GM11168 (cell line): ENCODE measurements around the gene TTC19.
"Not testable (repeated sequence)": the region's sequence is repeated elsewhere in the genome, so short reads cannot be mapped to it uniquely, and the experiment has no call there.

Experiments used
- in situ Hi-C: fragments of 300-500 bp; cut with MboI; formaldehyde crosslinking; loops from one replicate; pipeline ENCODE4 v1.12.0; 2022; ENCODE audit warnings: low sequenced_read_pairs; ENCODE audit not compliant: unreplicated experiment

The TTC19 gene

DNA sequence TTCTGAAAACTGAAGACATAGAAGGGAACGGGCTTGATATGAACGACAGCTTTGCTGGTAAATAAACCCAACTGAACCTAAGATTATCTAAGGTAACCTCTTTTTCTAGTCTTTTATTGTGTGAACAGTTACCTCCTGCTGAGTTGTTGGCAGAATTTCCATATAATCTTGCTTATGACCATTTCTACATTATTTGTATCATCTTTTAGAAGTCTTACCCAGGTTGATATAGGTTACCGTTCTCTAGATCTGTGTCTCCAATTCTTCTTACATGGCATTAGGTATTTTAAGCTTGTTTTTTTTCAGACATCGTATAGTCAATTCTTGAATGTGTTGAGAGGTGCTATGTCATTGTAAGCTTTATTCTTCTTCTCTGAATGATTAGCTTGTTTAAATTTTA lies 24.3 kb downstream of the TTC19 start:
- in situ Hi-C loops: no loop called here

- in situ Hi-C loops: no loop called here
Observed at GRCh38 chr17:16025202-16025601, 25.6 kb downstream of the TTC19 start.

DNA sequence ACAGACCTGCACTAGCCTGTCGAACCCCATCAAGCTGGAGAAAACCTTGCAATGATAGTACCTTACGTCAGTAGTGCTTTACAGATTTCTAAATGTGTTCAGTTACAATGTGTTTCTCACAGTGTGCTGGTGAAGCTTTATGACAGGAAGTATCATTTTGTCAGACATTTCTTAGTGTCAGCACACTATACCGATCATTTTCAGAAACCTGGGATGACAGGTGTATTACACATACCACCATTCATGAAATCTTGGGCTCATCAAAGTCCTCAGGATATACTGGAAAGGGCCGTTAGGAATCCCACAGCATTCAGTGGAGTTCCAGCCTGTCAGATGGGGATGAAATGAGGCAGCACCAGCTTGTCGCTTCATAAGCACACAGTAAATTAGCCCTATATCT lies 27.3 kb downstream of the TTC19 start:
- in situ Hi-C loops: no loop called here

DNA sequence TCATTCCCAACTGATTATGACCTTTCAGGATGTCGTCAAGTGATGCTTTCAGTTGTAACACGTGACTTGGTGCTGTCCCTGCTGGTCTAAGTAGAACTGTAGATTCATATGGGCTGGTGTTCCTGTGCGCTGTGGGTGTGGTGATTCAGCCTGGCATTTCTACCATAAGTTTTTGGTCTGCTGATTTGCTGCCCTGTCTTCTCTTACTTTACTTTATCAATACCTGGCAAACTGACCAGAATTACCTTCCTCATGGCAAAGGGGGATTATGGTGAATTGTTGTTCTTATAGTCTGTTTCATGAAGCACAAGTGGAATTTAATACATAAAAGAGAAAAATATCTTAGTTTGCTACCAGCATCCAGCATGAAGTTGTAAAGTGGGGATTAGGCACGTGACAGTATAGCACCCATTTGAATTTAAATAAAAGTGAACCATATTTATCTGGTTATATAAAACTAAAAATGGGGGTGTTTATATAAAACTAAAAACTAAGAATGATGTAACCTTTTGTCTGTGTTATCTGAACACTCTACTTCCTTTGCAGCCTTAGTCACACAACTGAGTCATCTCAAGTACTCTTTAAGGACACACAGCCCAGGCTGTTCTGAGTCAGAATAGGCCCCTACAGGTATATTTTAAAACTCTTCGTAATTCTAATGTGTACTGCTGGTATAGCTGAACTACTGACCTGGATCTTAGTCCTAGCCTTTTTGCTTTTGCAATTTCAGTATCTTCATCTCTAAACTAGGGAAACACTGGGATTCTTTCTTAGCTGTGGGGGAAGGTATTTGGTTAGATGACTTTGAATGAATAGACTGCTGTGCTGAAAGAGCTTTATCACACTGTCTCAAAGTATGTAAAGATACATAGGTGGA lies 28.3 kb downstream of the TTC19 start:
- in situ Hi-C loops: no loop called here

DNA sequence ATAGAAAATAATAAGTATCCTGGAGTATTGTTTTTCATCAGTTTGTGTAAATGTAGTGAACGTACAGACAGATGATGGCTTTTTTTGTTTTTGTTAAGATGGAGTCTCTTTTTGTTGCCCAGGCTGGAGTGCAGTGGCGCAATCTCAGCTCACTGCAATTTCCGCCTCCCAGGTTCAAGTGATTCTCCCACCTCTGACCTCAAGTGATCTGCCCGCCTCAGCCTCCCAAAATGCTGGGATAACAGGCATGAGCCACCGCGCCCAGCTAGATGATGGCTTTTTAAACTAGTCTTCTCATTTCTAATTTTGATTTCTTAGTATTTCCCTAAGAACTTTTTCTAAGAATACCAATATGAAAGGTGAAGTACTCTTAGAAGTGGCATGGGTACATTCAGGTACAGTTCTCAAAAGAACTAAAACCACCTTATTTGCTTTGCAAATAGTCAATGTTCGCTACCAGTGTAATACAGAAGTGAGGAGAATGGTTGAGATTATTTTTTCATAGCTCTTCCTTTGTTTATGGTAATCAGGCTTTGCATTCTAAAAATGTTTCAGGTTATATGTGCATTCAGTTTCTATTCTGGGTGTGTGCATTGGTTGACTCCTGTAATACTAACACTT lies 34.2 kb downstream of the TTC19 start:
- in situ Hi-C loops: no loop called here

GRCh38 chr17:16036261-16036660 lies 36.6 kb downstream of the TTC19 start:
- in situ Hi-C loops: no loop called here

DNA sequence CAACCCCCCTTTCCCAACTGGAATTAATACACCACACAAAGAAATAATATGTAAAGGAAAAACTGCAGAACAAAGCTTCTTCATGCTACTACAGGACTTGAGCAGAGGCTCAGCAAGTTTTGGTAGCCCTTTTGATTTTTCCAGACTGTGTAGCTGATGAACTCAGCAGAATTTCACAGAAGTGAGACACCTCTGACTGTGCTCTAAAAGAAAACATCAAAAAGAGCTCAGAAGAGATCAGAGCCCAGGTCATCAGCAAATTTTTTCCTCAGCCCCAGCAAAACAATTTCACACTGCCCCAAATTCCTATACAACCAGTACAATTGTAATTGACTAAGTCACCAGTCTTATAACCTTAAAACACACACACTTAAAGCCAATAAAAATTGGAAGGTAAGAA lies 38.0 kb downstream of the TTC19 start:
- in situ Hi-C loops: no loop called here

- in situ Hi-C loops: no loop called here
Observed at GRCh38 chr17:16040710-16041251, 41.2 kb downstream of the TTC19 start.

- in situ Hi-C loops: no loop called here
Observed at GRCh38 chr17:16044487-16044886, 44.9 kb downstream of the TTC19 start.

DNA sequence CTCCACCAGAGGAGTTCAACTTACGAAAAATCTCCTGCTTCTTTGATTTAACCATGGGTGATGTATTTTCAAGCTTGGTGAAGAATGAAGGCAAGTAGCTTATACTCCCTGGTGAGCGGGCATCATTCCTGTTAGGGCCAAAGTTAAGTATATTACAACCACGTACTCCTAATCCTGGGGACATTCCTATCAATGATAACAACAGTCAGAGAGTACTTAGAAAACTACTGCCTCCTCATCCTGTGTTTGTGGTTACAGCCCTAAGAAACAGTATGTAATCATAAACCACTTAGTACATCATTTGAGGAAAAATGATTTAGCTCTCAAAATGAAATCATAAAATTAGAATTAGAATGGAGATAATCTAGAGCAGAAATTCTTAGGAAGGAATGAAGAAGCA lies 47.3 kb downstream of the TTC19 start:
- in situ Hi-C loops: no loop called here

- in situ Hi-C loops: no loop called here
Observed at GRCh38 chr17:16048811-16049449, 49.3 kb downstream of the TTC19 start.

GRCh38 chr17:16050844-16051243 lies 51.2 kb downstream of the TTC19 start:
- in situ Hi-C loops: no loop called here

DNA sequence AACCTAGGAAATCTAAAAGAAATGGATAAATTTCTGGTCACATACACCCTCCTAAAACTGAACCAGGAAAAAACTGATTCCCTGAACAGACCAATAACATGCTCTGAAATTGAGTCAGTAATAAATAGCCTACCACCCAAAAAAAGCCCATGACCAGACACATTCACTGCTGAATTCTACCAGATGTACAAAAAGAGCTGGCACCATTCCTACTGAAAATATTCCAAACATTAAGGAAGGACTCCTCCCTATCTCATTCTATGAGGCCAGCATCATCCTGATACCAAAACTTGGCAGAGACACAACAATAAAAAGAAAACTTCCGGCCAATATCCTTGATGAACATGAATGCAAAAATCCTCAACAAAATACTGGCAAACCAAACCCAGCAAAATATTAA lies 52.9 kb downstream of the TTC19 start:
- in situ Hi-C loops: no loop called here

DNA sequence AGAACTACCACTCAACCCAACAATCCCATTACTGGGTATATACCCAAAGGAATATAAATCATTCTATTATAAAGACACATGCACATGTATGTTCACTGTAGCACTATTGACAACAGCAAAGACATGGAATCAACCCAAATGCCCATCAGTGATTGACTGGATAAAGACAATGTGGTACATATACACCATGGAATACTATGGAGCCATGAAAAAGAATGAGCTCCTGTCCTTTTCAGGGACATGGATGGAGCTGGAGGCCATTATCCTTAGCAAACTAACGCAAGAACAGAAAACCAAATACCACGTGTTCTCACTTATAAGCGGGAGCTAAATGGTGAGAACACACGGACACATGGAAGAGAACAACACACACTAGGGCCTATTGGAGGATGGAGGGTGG lies 55.5 kb downstream of the TTC19 start:
- in situ Hi-C loops: not testable (repeated sequence)

DNA sequence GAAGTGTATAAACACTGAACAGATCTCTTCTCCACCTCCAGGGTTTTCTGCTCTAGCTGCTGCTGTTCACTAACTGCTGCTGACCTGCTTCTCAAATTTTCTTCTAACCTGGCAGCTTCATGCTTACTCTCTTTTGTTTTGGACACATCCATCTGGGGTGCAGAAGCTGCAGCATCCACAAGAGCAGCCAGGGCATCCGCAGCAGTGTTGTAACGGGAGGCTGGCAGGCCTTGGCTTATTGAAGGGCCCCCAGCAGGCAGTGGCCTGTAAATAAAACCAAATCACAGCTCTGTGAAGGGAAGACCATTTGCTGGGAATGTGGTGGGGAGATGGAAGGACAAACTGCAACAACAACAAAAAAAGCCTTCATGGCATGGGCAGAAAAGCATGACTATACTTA lies 62.0 kb downstream of the TTC19 start:
- in situ Hi-C loops: no loop called here

DNA sequence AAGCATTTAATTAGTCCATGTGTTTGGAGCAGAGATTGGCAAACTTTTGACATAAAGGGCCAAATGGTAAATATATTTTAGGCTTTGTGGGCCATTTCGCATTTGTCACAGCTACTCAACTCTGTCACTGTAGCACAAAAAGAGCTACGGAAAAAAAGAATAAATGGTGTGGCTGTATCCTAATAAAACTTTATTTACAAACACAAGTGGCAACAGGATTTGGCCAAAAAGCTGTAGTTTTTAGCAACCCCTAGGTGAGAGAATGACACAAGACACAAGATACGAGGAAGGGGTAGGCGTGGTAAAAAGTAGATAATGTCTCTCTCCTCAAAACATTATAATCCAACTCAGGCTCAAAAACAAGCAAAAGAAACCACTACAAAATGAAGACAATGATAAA lies 66.5 kb downstream of the TTC19 start:
- in situ Hi-C loops: no loop called here

DNA sequence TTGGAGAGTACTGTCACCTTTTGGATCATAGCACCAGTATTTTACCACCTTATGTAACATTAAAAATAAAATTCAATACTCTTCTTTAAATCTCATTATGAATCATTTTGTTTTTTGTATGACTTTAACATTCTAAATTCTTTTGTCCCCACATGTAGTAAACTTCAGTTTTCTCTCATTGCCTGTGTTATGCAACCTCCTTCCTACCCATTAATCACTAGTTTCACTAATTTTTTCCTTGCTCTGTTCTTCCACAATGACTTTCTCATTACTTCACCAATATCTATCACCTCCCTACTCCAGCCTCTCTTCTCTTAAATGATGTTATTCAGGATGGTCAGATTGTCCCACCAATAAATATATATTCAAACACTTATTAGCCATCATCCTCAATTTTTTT lies 68.7 kb downstream of the TTC19 start:
- in situ Hi-C loops: no loop called here

DNA sequence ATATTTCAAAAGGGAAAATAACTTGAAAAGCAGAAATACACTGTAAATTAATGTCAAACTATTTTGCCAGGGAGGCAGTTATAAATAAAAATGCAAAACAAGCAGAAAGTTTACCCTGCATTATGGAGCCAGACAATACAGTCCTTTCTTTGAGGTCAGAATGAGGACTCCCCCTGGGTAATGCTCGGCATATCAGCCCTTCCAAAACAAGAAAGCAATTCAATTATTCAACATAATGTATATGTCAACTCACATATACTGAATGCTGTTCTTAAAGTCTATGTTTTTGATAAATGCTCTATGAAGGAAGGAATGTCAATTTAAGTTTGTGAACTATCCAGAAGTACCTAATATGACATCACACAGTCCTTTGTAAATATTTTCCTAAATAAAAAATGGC lies 72.4 kb downstream of the TTC19 start:
- in situ Hi-C loops: no loop called here

- in situ Hi-C loops: no loop called here
Observed at GRCh38 chr17:16073845-16074244, 74.2 kb downstream of the TTC19 start.

- in situ Hi-C loops: no loop called here
Observed at GRCh38 chr17:16074423-16074822, 74.8 kb downstream of the TTC19 start.

GRCh38 chr17:16075949-16076348 lies 76.3 kb downstream of the TTC19 start:
- in situ Hi-C loops: no loop called here
